A673 (cell line): ENCODE measurements around the gene PCDHA6. TPM values are rescaled to one million over a fixed set of nuclear protein-coding genes. Genes with fewer than 3 reads are reported as not detected.
"Not testable (repeated sequence)": the region's sequence is repeated elsewhere in the genome, so short reads cannot be mapped to it uniquely, and the experiment has no call there.

ENCODE experiments used
- BruUV-seq: library from RNA; stranded (reverse); fragments of 400-500 nt; replicated peaks from 2 replicates; lab custom pipeline; 2021; lab: Mats Ljungman, UMichigan
- CTCF ChIA-PET: fragments of 300-600 bp; sonication (Branson Sonifier 250); formaldehyde crosslinking; loops from one replicate; lab custom pipeline; 2022; ENCODE audit warnings: antibody characterized with exemption; lab: Charles Lee
- POLR2A ChIA-PET: fragments of 300-600 bp; sonication (Branson Sonifier 250); formaldehyde crosslinking; loops from one replicate; lab custom pipeline; 2022; ENCODE audit warnings: antibody characterized with exemption; ENCODE audit not compliant: low non-redundant PET; lab: Charles Lee
- DNase-seq: peaks from one replicate; pipeline ENCODE4 v3.0.0-alpha.2; 2015; ENCODE audit warnings: low spot score
- H3K27ac ChIP-seq: fragments of 200-600 bp; sonication (generic); 2 replicates; pipeline ENCODE4 v1.5.1; 2016; ENCODE audit warnings: mixed run types, low read depth, mild to moderate bottlenecking, mixed read lengths, antibody characterized with exemption, low read length; ENCODE audit not compliant: poor library complexity, severe bottlenecking
- H3K27me3 ChIP-seq: fragments of 200-600 bp; sonication (generic); replicated peaks from 2 replicates; pipeline ENCODE4 v1.6.1; 2017; ENCODE audit warnings: mixed run types, low read depth, mild to moderate bottlenecking, mixed read lengths, antibody characterized with exemption, low read length; ENCODE audit not compliant: insufficient read depth, poor library complexity
- H3K36me3 ChIP-seq: fragments of 200-600 bp; sonication (generic); 2 replicates; pipeline ENCODE4 v1.6.1; 2016; ENCODE audit warnings: mixed run types, mild to moderate bottlenecking, mixed read lengths, antibody characterized with exemption, low read length; ENCODE audit not compliant: insufficient read depth, poor library complexity, severe bottlenecking
- H3K4me1 ChIP-seq: fragments of 200-600 bp; sonication (generic); 2 replicates; pipeline ENCODE4 v1.6.1; 2017; ENCODE audit warnings: mixed run types, mild to moderate bottlenecking, mixed read lengths, antibody characterized with exemption, low read length; ENCODE audit not compliant: insufficient read depth, poor library complexity, severe bottlenecking
- H3K4me3 ChIP-seq: fragments of 200-600 bp; sonication (generic); 2 replicates; pipeline ENCODE4 v1.5.1; 2016; ENCODE audit warnings: low read depth, mixed run types, mild to moderate bottlenecking, mixed read lengths, low read length; ENCODE audit not compliant: poor library complexity, severe bottlenecking
- H3K9me3 ChIP-seq: fragments of 200-600 bp; sonication (generic); 2 replicates; pipeline ENCODE4 v1.6.1; 2016; ENCODE audit warnings: mixed run types, low read depth, mild to moderate bottlenecking, mixed read lengths, antibody characterized with exemption, low read length; ENCODE audit not compliant: poor library complexity, severe bottlenecking
- CTCF ChIP-seq: fragments of 300-800, 200-600 bp; sonication (generic); conservative IDR thresholded peaks from 2 replicates; pipeline ENCODE4 v1.5.1; 2017; ENCODE audit warnings: low read depth, mild to moderate bottlenecking, antibody characterized with exemption, low read length, moderate library complexity, mixed read lengths
- EZH2 ChIP-seq: fragments of 200-600 bp; sonication (generic); IDR thresholded peaks from 2 replicates; pipeline ENCODE4 v1.6.1; 2017; ENCODE audit warnings: borderline replicate concordance, low read depth, mild to moderate bottlenecking, mixed read lengths, antibody characterized with exemption, low read length; ENCODE audit not compliant: poor library complexity, severe bottlenecking
- intact Hi-C: fragments of 100-400 bp; cut with micrococcal nuclease; formaldehyde crosslinking; loops from one replicate; pipeline ENCODE4 v1.10.0; 2022; ENCODE audit not compliant: unreplicated experiment
- total RNA-seq: library from RNA; stranded (reverse); gene quantifications from 2 replicates; pipeline ENCODE4 v1.2.3, GENCODE V29; 2021

Gene PCDHA6
- total RNA-seq, 1 experiment from 2014 or later = 12.6 TPM

DNA sequence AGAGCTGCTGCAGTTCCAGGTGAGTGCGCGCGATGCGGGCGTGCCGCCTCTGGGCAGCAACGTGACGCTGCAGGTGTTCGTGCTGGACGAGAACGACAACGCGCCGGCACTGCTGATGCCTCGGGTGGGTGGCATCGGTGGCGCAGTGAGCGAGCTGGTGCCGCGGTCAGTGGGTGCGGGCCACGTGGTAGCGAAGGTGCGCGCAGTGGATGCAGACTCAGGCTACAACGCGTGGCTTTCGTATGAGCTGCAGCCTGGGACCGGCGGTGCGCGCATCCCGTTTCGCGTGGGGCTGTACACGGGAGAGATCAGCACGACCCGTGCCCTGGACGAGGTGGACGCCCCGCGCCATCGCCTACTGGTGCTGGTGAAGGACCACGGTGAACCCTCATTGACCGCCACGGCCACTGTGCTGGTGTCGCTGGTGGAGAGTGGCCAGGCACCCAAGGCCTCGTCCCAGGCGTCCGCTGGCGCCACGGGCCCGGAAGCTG lies 24.9 kb upstream of the PCDHA6 start:
- CTCF ChIA-PET = no interaction called here
- Histone ChIP-seq H3K9me3 (peaks cover 20% of the 10 kb centered on the region), H3K27ac (no peak overlapping the region), H3K27me3 (no peaks in the 10 kb centered on the region), H3K36me3 (no peaks in the 10 kb centered on the region), H3K4me3 (no peak overlapping the region), H3K4me1 (no peaks in the 10 kb centered on the region)
- DNase-seq = no peak
- POLR2A ChIA-PET = no interaction called here
- TF ChIP-seq CTCF (no peak), EZH2 (no peak)
- no TSS peak for BruUV-seq
- intact Hi-C loops = no loop called here

- POLR2A ChIA-PET = no interaction called here
These were observed 20.7 kb upstream of the PCDHA6 start, which contains the start of gene PCDHA4 for GRCh38 chr5:140806834-140807775. PCDHA4 (plus strand) TSS chr5:140807068.

GRCh38 chr5:140808241-140808888 lies 19.4 kb upstream of the PCDHA6 start:
- H3K27ac ChIP-seq, H3K9me3 ChIP-seq, BruUV-seq, DNase-seq, H3K36me3 ChIP-seq, intact Hi-C loops, H3K4me1 ChIP-seq, H3K4me3 ChIP-seq, POLR2A ChIA-PET, H3K27me3 ChIP-seq: not testable (repeated sequence)
- CTCF ChIA-PET = interaction anchor here (0.7 kb wide), 1 partner anchor 9 kb away, joined by 3 read pairs; no protein-coding TSS in a partner anchor

More at GRCh38 chr5:140806834-140807775, 20.7 kb upstream of the PCDHA6 start, which contains the start of gene PCDHA4:
- Histone ChIP-seq H3K36me3 (no peaks in the 10 kb centered on the region), H3K4me1 (no peaks in the 10 kb centered on the region), H3K27ac (no peak within 1 kb of the TSS), H3K9me3 (peaks cover 15% of the 10 kb centered on the region), H3K4me3 (no peak within 1 kb of the TSS), H3K27me3 (no peaks in the 10 kb centered on the region)
- intact Hi-C loops = no loop called here
- no TSS peak for BruUV-seq
- TF ChIP-seq EZH2 (no peak), CTCF (peak; percentile 64)
- peak; percentile 59 for DNase-seq
- CTCF ChIA-PET = interaction anchor here (0.7 kb wide), 1 partner anchor 10 kb away, joined by 3 read pairs; no protein-coding TSS in a partner anchor
